Thoracic aorta (tissue), 2 donors: ENCODE measurements around the gene TRIM46. TPM values are rescaled to one million over a fixed set of nuclear protein-coding genes. Genes with fewer than 3 reads are reported as not detected.
"Not testable (repeated sequence)": the region's sequence is repeated elsewhere in the genome, so short reads cannot be mapped to it uniquely, and the experiment has no call there.

Source experiments
- ATAC-seq: fragments of 150-250 bp; one replicate; pipeline ENCODE4 v1.8.0; 2017; ENCODE audit warnings: low read depth; ENCODE audit not compliant: insufficient number of reproducible peaks, low FRiP score
- DNase-seq: peaks from one replicate; pipeline ENCODE4 v3.0.0-alpha.2; 2020; ENCODE audit warnings: low spot score
- H3K27ac ChIP-seq, 2 donors: fragments of 200-600 bp; sonication (generic); 1 replicate in 1 of 2; 2 replicates in 1 of 2; pipeline ENCODE4 v1.5.1; 2016; ENCODE audit warnings: mild to moderate bottlenecking in 2 of 2, moderate library complexity in 2 of 2
- H3K27me3 ChIP-seq: fragments of 200-600 bp; sonication (generic); replicated peaks from 2 replicates; pipeline ENCODE4 v1.6.0; 2016; ENCODE audit warnings: mild to moderate bottlenecking; ENCODE audit not compliant: insufficient read depth
- H3K36me3 ChIP-seq: fragments of 200-600 bp; sonication (generic); one replicate; pipeline ENCODE4 v1.5.1; 2016
- H3K4me1 ChIP-seq, 2 donors: fragments of 200-600 bp; sonication (generic); 1 replicate in 1 of 2; 2 replicates in 1 of 2; pipeline versions ENCODE4 v1.5.1 to v1.6.0; 2016; ENCODE audit warnings: low read depth in 2 of 2, mild to moderate bottlenecking in 1 of 2; ENCODE audit not compliant: control insufficient read depth in 1 of 2
- H3K4me3 ChIP-seq: fragments of 200-600 bp; sonication (generic); 2 replicates; pipeline ENCODE4 v1.5.1; 2016; ENCODE audit warnings: mild to moderate bottlenecking
- H3K9me3 ChIP-seq: fragments of 200-600 bp; sonication (generic); 2 replicates; pipeline ENCODE4 v1.5.1; 2016
- total RNA-seq, 2 donors: library from RNA; depleted of rRNA; stranded (reverse); fragments of >200 nt; gene quantifications; one replicate each; pipeline versions ENCODE4 v1.1.0 to v1.2.3, GENCODE V29; 2016
- TF ChIP-seq, protein P1 (sequence below): fragments of 200-600 bp; sonication (generic); IDR thresholded peaks from one replicate; pipeline ENCODE4 v1.5.1; 2019; ENCODE audit warnings: antibody characterized with exemption

TRIM46 gene
- total RNA-seq, 2 donors from 2014 or later, result 2.7 to 5.8 TPM

DNA sequence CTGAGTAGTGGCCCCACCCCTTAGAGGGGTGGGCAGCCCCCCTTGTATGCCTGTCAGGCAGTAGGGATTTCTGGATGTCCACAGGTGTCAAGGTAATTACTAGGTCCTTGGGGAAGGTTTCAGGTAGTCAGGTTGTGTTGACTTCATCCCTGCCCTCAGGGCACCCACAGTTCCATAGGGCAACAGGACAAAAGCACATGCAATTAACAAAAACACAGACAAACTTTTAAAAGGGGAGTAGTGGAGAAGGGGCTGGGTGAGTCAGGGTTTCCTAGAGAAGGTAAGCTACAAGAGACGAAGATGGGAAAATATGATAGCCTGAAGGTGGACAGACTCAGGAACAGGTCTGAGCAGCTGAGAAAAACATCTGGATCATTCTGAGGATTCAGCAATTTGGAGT is 14.7 kb upstream of the TRIM46 start:
- no peak for DNase-seq
- Histone ChIP-seq H3K4me3 (no peak overlapping the region), H3K27me3 (no peaks in the 10 kb centered on the region), H3K9me3 (no peaks in the 10 kb centered on the region), H3K27ac (no peak overlapping the region), H3K4me1 (no peaks in the 10 kb centered on the region), H3K36me3 (no peaks in the 10 kb centered on the region)
- ATAC-seq, result no peak
- TF ChIP-seq, protein P1, sequence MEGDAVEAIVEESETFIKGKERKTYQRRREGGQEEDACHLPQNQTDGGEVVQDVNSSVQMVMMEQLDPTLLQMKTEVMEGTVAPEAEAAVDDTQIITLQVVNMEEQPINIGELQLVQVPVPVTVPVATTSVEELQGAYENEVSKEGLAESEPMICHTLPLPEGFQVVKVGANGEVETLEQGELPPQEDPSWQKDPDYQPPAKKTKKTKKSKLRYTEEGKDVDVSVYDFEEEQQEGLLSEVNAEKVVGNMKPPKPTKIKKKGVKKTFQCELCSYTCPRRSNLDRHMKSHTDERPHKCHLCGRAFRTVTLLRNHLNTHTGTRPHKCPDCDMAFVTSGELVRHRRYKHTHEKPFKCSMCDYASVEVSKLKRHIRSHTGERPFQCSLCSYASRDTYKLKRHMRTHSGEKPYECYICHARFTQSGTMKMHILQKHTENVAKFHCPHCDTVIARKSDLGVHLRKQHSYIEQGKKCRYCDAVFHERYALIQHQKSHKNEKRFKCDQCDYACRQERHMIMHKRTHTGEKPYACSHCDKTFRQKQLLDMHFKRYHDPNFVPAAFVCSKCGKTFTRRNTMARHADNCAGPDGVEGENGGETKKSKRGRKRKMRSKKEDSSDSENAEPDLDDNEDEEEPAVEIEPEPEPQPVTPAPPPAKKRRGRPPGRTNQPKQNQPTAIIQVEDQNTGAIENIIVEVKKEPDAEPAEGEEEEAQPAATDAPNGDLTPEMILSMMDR, result no peak

DNA sequence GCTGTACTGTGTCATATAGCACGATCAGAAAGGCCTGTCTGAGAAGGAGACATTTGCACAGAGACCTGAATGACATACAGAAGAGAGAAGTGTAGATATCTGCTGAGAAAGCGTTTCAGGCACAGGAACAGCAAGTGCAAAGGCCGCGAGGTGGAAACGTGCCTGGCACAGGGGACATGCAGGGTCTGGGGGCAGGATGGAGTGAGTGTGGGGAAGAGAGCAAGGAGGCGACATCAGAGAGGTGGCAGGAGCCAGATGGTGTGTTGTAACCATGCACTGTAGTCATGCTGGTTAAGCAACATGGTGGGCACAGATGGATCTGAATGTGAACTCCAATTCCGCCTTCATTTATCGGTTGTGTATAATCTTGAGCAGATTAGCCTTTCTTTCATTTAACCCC is 13.5 kb upstream of the TRIM46 start:
- Histone ChIP-seq H3K27ac (no peak overlapping the region), H3K36me3 (no peaks in the 10 kb centered on the region), H3K4me3 (no peak overlapping the region), H3K9me3 (no peaks in the 10 kb centered on the region), H3K27me3 (no peaks in the 10 kb centered on the region), H3K4me1 (no peaks in the 10 kb centered on the region)
- TF ChIP-seq, protein P1, result no peak
- ATAC-seq, result no peak
- no peak for DNase-seq

DNA sequence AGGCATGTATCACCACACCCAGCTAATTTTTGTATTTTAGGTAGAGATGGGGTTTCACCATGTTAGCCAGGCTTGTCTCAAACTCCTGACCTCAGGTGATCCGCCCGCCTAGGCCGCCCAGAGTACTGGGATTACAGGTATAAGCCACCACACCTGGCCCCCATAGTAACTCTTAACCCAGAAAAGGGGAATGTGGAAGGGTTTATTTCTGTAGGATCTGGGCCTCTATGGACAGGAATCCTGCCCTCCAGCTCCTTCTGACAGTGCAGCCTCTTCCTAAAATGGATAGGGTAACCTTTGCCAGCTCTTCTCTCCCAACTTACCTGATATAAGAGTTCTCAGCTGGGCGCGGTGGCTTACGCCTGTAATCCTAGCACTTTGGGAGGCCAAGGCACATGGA is 11.0 kb upstream of the TRIM46 start:
- not testable (repeated sequence) for H3K9me3 ChIP-seq, H3K27ac ChIP-seq, H3K4me3 ChIP-seq, H3K4me1 ChIP-seq, ATAC-seq, H3K36me3 ChIP-seq, DNase-seq, H3K27me3 ChIP-seq

DNA sequence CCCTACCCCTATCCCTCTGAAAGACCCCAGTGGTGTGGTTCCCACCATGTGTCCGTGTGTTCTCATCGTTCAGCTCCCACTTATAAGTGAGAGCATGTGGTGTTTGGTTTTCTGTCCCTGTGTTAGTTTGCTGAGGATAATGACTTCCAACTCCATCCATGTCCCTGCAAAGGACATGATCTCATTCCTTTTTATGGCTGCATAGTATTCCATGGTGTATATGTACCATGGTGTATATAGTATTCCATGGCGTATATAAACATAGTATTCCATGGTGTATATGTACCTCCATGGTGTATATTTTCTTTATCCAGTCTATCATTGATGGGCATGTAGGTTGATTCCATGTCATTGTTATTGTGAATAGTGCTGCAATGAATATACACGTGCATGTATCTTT is 9.9 kb upstream of the TRIM46 start:
- H3K4me1 ChIP-seq, H3K36me3 ChIP-seq, H3K27me3 ChIP-seq, H3K9me3 ChIP-seq, H3K4me3 ChIP-seq, ATAC-seq, DNase-seq, H3K27ac ChIP-seq: not testable (repeated sequence)

DNA sequence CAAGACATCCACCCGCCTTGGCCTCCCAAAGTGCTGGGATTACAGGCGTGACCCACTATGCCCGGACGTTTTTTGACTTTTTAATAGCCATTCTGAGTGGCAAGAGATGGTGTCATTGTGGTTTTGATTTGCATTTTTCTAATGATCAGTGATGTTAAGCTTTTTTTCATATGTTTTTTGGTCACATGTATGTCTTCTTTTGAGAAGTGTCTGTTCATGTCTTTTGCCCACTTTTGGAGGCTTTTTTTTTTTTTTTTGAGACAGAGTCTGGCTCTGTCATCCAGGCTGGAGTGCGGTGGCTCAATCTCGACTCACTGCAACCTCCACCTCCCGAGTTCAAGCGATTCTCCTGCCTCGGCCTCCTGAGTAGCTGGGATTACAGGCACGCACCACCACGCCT is 9.0 kb upstream of the TRIM46 start:
- H3K27ac ChIP-seq, ATAC-seq, H3K4me3 ChIP-seq, DNase-seq, H3K36me3 ChIP-seq, H3K9me3 ChIP-seq, H3K27me3 ChIP-seq, H3K4me1 ChIP-seq: not testable (repeated sequence)

DNA sequence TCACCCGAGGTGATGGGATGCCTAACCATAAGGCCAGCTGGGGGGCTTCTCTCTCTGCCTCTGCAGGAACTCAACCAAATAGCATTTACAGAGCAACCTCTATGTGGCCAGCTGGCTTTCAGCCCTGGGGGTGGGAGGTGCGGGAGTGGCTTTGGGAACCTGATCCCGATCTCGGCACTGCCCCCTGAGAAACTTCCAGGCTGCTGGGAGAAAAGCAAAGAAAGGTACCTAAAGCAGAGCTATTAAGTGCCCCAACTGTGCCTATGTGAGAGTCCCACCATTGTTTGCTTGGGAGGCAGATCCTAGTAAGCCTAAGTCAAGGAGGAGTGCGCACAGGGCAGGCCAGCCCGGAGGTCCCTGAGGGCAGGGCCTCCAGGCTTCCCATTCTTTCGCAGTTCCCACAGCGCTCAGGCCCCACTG is 7.6 kb upstream of the TRIM46 start:
- ATAC-seq (no peak), DNase-seq (no peak)
- no peaks in the 10 kb centered on the region for H3K9me3 ChIP-seq
- TF ChIP-seq, protein P1, result no peak
- H3K27me3 ChIP-seq, result no peaks in the 10 kb centered on the region
- H3K4me3 ChIP-seq, result no peak overlapping the region
- no peak overlapping the region for H3K27ac ChIP-seq
- peaks cover 7% of the 10 kb centered on the region for H3K36me3 ChIP-seq
- peaks cover 3 to 6% of the 10 kb centered on the region in 2 donors for H3K4me1 ChIP-seq

DNA sequence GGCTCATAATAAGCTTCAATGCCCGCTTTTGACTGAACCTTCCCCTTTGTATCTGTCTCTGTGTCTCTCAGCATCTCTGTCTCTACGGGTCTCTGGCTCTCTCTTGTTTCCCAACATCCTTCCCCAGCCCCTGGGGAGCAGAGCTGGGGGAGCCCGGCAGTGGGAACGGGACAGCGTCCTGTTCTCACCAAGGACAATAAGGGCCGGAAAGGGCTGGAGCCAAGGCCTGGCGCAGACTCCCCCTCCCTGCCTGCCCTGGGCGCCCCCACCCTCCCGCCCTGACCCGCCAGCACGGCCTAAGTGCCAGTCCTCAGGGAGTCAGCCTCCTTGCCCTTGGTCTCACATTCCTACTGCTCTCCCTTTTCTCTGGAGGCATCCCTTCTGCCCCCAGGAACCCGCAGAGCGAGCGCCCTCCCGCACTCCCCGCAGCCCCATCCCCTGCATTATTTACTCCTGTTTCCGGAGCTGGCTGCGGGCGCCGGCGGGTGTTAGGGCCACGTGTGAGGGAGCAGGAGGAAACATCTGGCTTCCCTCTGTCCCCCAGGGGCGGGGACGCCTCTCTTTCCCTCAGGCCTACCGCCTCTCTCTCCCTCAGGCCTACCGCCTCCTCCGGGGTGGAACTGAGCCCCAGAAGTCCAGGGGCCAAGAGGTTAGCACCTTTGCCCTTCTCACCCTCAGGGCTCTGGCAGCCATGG is 7.0 kb upstream of the TRIM46 start:
- no peaks in the 10 kb centered on the region for H3K9me3 ChIP-seq
- H3K36me3 ChIP-seq, result peaks cover 7% of the 10 kb centered on the region
- no peaks in the 10 kb centered on the region for H3K27me3 ChIP-seq
- DNase-seq (no peak), ATAC-seq (no peak)
- H3K4me3 ChIP-seq, result no peak overlapping the region
- peaks cover 3 to 6% of the 10 kb centered on the region in 2 donors for H3K4me1 ChIP-seq
- no peak overlapping the region for H3K27ac ChIP-seq
- TF ChIP-seq, protein P1, result no peak
